Anterior cingulate cortex (tissue), 58 donors: ENCODE results near the gene SATB2.
A peak's percentile ranks its signal among the peaks of the same experiment; 100 is the strongest.

Experiments used
- DNase-seq, 58 donors: peaks; one replicate each; lab custom pipeline; 2025; lab: John Stamatoyannopoulos, UW

The SATB2 gene

GRCh38 chr2:199466692-199467065 is 8.9 kb upstream of the SATB2 start:
- DNase-seq, result no peak

GRCh38 chr2:199465988-199466691 is 8.4 kb upstream of the SATB2 start:
- no peak for DNase-seq

DNA sequence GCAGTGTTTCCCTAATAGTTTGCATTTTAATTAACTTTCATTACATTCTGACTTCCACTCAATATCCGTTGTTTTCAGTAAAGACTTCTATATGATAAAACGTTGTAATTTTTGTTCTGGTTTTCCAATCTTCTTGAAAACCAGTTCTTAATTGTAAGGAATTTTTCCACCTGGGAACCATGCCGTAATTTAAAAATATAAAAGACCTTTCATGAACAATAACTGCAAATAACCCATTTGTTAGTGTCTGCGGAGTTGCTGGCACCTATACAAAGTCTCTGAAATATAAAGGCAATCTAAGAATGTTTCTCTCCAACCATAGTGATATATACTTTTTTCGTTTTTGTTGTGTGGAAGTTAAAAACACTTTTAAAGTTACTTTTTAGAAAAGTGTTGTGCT is 7.7 kb upstream of the SATB2 start:
- no peak for DNase-seq

- no peak for DNase-seq
These were observed 7.0 kb upstream of the SATB2 start for GRCh38 chr2:199464606-199465352.

- peak in 4 of 58 donors; percentile 24 to 33 (median 32) for DNase-seq
These were observed 6.2 kb upstream of the SATB2 start for GRCh38 chr2:199463708-199464605.

- DNase-seq, result peak in 41 of 58 donors; percentile 23 to 71 (median 45)
These were observed 5.4 kb upstream of the SATB2 start for GRCh38 chr2:199462956-199463692.

GRCh38 chr2:199462347-199462955 is 4.7 kb upstream of the SATB2 start:
- DNase-seq, result no peak

DNA sequence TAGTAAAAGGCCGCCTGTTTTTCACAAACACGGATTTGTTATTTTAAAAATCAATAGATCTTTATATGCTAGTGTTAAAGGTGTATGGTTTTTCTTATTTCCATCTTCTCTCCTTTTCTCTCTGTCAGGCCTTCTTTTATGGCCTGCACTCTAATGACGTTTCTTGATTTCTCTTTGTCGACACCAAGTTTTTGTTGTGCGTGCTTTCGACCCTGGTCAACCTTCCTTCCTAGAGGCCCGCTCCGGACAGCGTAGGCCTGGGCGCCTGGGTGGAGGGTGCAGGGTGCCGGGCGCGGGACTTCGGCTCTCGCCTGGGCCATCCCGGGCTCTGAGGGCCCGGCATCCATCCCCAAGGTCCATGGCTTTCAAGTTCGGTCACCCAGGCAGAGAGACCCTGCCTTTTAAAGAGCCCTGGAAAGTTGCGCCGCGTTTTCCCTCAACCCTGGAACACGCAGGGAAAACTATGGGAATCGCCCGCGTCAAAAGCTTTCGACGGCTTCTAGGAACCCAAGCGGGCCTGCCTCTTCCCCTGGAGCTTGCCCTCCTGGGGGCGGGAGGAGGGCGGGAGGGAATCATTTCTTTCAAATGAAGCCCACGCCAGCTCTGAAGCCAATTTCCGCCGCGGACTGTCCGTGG is 4.1 kb upstream of the SATB2 start:
- DNase-seq, result no peak

DNA sequence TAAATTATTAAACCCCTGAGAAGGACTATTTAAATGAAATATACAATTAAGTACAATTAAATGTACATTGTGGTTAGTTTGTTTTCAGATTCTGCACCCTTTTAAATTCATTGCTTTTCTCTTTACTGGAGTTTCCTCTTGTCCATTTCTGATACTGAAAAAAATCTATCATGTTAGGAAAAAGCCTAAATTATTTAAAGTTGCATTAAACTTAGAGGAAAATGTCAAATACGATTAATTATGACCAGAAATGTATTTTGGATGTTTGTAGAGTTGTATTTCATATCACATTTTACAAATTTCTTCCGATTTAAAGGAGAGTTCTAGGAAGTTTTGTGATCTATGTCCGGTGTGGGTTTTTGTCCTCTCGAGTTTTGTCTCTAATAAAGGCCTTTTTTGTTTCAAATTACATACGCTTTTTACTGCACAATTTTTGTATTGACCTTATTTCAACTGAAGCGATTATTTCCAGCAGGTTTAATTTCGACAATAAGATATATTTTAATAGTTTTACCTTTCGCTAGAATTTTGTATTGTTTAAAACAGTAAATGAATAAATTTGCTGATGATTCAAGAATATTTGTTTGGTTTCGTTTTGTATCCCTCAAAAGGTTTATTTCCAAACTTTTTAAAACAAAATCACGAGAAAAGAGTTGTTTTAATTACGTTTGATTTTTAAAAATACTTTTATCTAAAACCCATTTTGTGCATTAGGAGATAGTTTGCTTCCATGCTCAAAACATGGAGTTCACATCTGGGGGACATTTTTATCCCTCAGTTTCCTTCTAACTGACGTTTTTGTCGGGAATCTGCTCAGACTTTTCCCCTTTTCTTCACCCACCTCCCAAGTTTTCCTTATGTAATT is 3.3 kb upstream of the SATB2 start:
- no peak for DNase-seq

DNA sequence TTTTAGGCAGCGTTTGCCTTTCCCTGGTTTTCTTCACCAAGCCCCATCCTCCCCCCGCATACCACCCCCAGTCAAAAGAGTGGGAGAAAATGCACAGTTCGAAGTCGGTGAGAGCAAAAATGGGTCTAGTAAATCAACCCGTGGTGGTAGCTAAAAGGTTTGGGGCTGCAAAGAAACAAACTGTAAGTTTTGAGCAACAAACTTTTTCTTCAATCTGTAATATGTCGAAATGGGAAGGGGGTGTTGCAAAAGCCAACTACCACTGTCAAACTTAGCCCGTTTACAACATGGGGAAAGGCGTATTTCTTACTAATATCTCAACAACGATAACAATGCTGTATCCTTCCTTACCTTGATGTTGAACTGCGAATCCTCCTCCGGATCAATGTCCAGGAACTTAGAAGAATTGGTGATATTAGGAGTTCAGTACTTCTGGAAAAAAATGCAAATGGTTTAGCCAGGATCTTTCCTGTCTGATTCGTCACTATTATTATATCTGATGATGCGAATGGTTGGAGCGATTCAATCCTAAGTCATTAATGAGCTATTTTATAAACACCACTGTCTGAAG is 2.4 kb upstream of the SATB2 start:
- DNase-seq, result no peak

DNA sequence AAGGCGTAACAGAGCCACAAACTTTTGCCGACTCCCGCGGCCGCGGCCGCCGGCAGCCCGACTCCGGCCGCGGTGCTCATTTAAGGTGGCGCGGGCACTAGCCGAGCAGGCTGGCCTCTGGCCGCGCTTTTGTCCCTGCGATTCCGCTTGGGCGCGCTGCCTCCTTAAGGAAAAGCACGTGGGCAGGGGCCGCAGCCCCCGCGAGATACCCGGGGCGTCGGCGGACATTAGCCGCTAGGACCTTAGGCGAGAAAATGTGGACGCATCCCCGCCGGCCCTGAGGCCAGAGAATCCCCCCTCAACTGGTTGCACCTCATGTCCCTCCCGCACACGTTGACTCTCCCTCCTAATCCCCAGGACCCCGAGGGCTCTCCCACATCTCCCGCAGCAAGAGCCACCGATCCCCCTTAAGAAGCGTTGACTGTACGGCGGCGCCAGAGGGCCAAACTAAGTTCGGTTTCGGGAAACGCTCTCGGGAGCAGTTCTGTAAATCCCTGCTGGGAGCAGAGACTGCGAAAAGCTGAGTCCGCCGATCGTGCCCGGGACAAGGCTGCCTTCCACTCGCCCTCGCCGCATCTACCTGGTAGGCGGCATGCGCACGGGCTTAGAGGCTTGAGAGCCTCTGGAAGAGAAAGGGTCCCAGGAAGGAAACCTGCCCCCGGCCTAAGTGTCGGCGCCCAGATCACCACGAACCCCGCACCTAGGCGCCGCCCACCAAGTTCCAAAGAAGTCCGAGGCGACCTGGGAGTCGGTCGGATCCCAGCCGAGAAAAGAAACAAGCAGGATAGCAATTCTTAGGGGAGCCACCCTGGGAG is 1.8 kb upstream of the SATB2 start:
- DNase-seq, result peak in 57 of 58 donors; percentile 60 to 94 (median 87)

GRCh38 chr2:199458806-199459285 is 1.1 kb upstream of the SATB2 start:
- DNase-seq, result peak in 5 of 58 donors; percentile 67 to 80 (median 79)

GRCh38 chr2:199458009-199458805 is 468 bp upstream of the SATB2 start:
- DNase-seq, result peak in 1 of 58 donors; percentile 32

DNA sequence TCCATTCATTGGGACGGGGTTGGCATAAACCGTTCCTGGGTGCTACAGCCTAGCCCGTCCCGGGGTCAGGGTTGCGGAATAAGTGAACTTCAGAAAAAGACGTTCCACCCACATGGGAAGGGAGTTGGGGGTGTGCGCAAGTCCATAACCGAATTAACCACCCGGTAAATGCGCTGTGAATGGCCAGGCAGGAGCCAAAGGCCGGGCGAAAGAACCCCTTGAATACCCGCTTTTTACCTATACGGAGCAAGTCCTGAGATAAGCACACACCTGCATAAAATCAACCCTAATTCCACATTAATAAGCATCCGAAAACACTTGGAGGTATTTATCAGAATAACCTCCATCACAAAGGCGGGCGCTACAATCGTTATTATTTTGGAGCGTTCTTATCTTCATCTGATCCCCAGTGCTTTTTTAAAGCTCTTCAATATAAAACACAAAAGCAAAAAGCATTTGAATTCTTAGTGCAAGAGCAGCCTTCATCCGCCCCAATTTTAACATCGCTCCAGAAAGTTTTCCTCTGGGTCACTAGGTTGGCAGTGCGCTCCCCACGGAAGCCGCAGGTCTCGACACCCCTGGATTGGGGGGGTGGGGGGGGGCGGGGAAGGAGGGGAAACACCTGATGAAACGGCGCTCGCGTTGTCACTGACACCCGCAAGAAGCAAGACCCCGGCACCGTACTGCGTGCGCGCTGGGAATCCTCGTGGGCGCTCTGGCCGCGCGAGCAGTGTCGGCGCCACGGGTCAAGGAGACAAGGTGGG is 1.2 kb downstream of the SATB2 start:
- no peak for DNase-seq
